ENCODE measurements around the gene NCOA7.

Gene NCOA7

DNA sequence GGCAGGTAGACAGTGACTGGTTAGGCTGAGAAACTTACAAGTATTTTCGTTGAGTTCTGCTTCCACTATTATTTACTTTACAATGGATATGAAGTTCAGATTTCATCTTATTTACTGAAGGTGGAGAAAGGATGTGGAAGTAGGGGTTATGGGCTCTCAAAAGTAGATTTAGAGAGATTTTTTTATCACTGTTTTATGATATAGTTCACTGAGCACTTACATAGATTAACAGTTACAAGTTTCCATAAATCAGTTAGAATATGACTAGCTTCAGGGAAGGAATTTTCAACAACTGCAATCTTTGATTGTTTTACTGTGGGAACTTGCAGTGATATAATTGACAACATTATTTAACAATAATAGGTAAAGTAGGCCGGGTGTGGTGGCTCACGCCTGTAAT is 188.3 kb downstream of the NCOA7 start:
- no peak for DNase-seq (ENCODE audit: extremely low spot score)
- TF ChIP-seq, protein P1, sequence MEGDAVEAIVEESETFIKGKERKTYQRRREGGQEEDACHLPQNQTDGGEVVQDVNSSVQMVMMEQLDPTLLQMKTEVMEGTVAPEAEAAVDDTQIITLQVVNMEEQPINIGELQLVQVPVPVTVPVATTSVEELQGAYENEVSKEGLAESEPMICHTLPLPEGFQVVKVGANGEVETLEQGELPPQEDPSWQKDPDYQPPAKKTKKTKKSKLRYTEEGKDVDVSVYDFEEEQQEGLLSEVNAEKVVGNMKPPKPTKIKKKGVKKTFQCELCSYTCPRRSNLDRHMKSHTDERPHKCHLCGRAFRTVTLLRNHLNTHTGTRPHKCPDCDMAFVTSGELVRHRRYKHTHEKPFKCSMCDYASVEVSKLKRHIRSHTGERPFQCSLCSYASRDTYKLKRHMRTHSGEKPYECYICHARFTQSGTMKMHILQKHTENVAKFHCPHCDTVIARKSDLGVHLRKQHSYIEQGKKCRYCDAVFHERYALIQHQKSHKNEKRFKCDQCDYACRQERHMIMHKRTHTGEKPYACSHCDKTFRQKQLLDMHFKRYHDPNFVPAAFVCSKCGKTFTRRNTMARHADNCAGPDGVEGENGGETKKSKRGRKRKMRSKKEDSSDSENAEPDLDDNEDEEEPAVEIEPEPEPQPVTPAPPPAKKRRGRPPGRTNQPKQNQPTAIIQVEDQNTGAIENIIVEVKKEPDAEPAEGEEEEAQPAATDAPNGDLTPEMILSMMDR (IDR thresholded peaks at IDR 0.05; ENCODE audit: control extremely low read depth, extremely low read depth, low read depth, missing control alignments) = no peak
- ChIA-PET POLR2A (no interaction called here), CTCF (interaction anchor here (1.0 to 3.5 kb wide), 2 partner anchors 17 to 22 kb away, joined by 4 to 19 read pairs; partner anchors contain the start of gene HINT3)
